Lower leg skin (tissue), 3 donors: ENCODE data around the gene STX17.

Experiments
- CTCF ChIP-seq, 3 donors: fragments of 450-650 bp; IDR thresholded peaks; one replicate each; pipeline ENCODE4 v1.5.1; 2016; ENCODE audit warnings: antibody characterized with exemption in 3 of 3, mild to moderate bottlenecking in 3 of 3, moderate library complexity in 2 of 3
- POLR2A ChIP-seq, 2 donors: fragments of 450-650 bp; IDR thresholded peaks; one replicate each; pipeline ENCODE4 v1.6.1; 2016 to 2017; ENCODE audit warnings: antibody characterized with exemption in 2 of 2, mild to moderate bottlenecking in 1 of 2, moderate library complexity in 1 of 2

GRCh38 chr9:99967457-99967856 is 61.0 kb downstream of the STX17 start:
- TF ChIP-seq POLR2A (IDR thresholded peaks at IDR 0.05): no peak
- no peak for TF ChIP-seq CTCF (IDR thresholded peaks at IDR 0.05)
